Calu3 (cell line): ENCODE results near the gene CALY. TPM values are rescaled to one million over a fixed set of nuclear protein-coding genes. Genes with fewer than 3 reads are reported as not detected.

Source experiments
- BruUV-seq: library from RNA; stranded (reverse); fragments of 400-500 nt; replicated peaks from 2 replicates; lab custom pipeline; 2021; lab: Mats Ljungman, UMichigan
- CTCF ChIA-PET: fragments of 300-600 bp; sonication (Branson Sonifier 250); formaldehyde crosslinking; loops from one replicate; lab custom pipeline; 2022; ENCODE audit warnings: antibody characterized with exemption; lab: Charles Lee
- DNase-seq: peaks from one replicate; pipeline ENCODE4 v3.0.0; 2022
- H3K27ac Mint-ChIP-seq: one replicate; pipeline ENCODE4 v1.8.0; 2022; ENCODE audit warnings: mixed read lengths; ENCODE audit not compliant: unreplicated experiment
- H3K27me3 Mint-ChIP-seq: one replicate; pipeline ENCODE4 v1.8.0; 2022; ENCODE audit warnings: mixed read lengths; ENCODE audit not compliant: unreplicated experiment
- H3K36me3 Mint-ChIP-seq: one replicate; pipeline ENCODE4 v1.8.0; 2022; ENCODE audit warnings: mild to moderate bottlenecking, moderate library complexity, mixed read lengths; ENCODE audit not compliant: insufficient read depth, unreplicated experiment
- H3K4me1 Mint-ChIP-seq: one replicate; pipeline ENCODE4 v1.8.0; 2022; ENCODE audit warnings: mild to moderate bottlenecking, low read depth, mixed read lengths; ENCODE audit not compliant: unreplicated experiment
- H3K4me3 Mint-ChIP-seq: one replicate; pipeline ENCODE4 v1.8.0; 2022; ENCODE audit warnings: mild to moderate bottlenecking, low read depth, moderate library complexity, mixed read lengths; ENCODE audit not compliant: unreplicated experiment
- H3K9me3 Mint-ChIP-seq: one replicate; pipeline ENCODE4 v1.8.0; 2022; ENCODE audit warnings: low read depth, mixed read lengths; ENCODE audit not compliant: unreplicated experiment
- CTCF ChIP-seq: fragments of 200-600 bp; IDR thresholded peaks from one replicate; pipeline ENCODE4 v1.8.0; 2022; ENCODE audit warnings: antibody characterized with exemption; ENCODE audit not compliant: unreplicated experiment
- intact Hi-C: fragments of 100-400 bp; cut with micrococcal nuclease; formaldehyde crosslinking; loops from one replicate; pipeline ENCODE4 v1.10.0; 2022; ENCODE audit not compliant: unreplicated experiment
- total RNA-seq: library from RNA; stranded (reverse); gene quantifications from 2 replicates; pipeline ENCODE4 v1.2.3, GENCODE V29; 2022

The CALY gene
- total RNA-seq, 1 experiment from 2014 or later, result not detected

- Mint-ChIP-seq H3K4me1 (no peaks in the 10 kb centered on the region), H3K4me3 (no peak overlapping the region), H3K9me3 (no peaks in the 10 kb centered on the region), H3K27me3 (no peaks in the 10 kb centered on the region), H3K36me3 (no peaks in the 10 kb centered on the region), H3K27ac (no peak overlapping the region)
- BruUV-seq, result no TSS peak
- CTCF ChIA-PET, result no interaction called here
- intact Hi-C loops, result no loop called here
- DNase-seq, result no peak
- TF ChIP-seq CTCF, result no peak
These were observed 17.4 kb upstream of the CALY start for GRCh38 chr10:133353988-133354605.

- no peaks in the 10 kb centered on the region for H3K27me3 Mint-ChIP-seq
- no peaks in the 10 kb centered on the region for H3K9me3 Mint-ChIP-seq
- no peak overlapping the region for H3K4me3 Mint-ChIP-seq
- intact Hi-C loops, result no loop called here
- TF ChIP-seq CTCF, result no peak
- H3K36me3 Mint-ChIP-seq, result no peaks in the 10 kb centered on the region
- no TSS peak for BruUV-seq
- no peaks in the 10 kb centered on the region for H3K4me1 Mint-ChIP-seq
- no peak overlapping the region for H3K27ac Mint-ChIP-seq
- CTCF ChIA-PET, result no interaction called here
- DNase-seq, result no peak
These were observed 16.7 kb upstream of the CALY start for GRCh38 chr10:133353202-133353959.

- CTCF ChIA-PET, result no interaction called here
- intact Hi-C loops, result no loop called here
- no TSS peak for BruUV-seq
- TF ChIP-seq CTCF, result no peak
- Mint-ChIP-seq H3K9me3 (no peaks in the 10 kb centered on the region), H3K27me3 (no peaks in the 10 kb centered on the region), H3K36me3 (no peaks in the 10 kb centered on the region), H3K27ac (no peak overlapping the region), H3K4me3 (no peak overlapping the region), H3K4me1 (no peaks in the 10 kb centered on the region)
- no peak for DNase-seq
These were observed 15.0 kb upstream of the CALY start for GRCh38 chr10:133351408-133352318.

GRCh38 chr10:133350950-133351329, 14.2 kb upstream of the CALY start:
- Mint-ChIP-seq H3K4me3 (no peak overlapping the region), H3K27ac (no peak overlapping the region), H3K36me3 (no peaks in the 10 kb centered on the region), H3K27me3 (no peaks in the 10 kb centered on the region), H3K4me1 (no peaks in the 10 kb centered on the region), H3K9me3 (no peaks in the 10 kb centered on the region)
- DNase-seq, result no peak
- no TSS peak for BruUV-seq
- CTCF ChIA-PET, result no interaction called here
- intact Hi-C loops, result no loop called here
- no peak for TF ChIP-seq CTCF
